Globus pallidus (tissue), 1 donor: ENCODE results near the gene SLC4A7.
A peak's percentile ranks its signal among the peaks of the same experiment; 100 is the strongest.
"Not testable (repeated sequence)": the region's sequence is repeated elsewhere in the genome, so short reads cannot be mapped to it uniquely, and the experiment has no call there.

Source experiments
- DNase-seq: peaks from one replicate; pipeline ENCODE4 v3.0.0-alpha.2; 2015; ENCODE audit warnings: low spot score

The SLC4A7 gene

DNA sequence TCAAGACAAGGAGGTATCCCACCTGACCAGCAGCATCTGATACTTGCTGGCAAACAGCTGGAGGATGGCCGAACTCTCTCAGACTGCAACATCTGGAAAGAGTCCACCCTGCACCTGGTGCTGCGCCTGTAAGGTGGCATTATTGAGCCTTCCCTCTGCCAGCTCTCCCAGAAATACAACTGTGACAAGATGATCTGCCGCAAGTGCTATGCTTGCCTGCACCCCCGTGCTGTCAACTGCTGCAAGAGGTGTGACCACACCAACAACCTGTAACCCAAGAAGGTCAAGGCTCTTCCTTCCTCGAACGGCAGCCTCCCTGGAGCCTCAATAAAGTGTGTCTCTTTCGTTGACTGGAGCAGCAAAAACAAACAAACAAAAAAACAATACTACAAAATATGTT is 2.2 kb upstream of the SLC4A7 start:
- DNase-seq = no peak

DNA sequence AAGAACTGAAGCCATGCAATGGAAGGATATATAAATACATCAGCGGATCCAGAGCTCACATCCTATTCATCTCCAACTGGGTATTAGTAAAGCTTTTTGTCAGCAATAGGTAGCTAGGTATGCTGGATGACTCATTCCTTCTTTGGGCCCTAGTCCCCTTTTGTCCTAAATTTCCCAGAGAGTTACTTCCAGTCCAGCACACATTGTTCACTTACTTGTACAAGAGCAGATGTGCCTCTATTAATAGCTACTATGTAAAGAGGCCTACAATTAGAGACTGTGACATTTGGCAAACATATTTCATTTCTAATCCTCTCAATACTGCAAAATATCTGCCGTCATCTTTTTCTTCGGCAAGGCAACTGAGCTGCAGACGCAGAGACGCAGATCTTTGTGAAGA is 1.7 kb upstream of the SLC4A7 start:
- DNase-seq = no peak

DNA sequence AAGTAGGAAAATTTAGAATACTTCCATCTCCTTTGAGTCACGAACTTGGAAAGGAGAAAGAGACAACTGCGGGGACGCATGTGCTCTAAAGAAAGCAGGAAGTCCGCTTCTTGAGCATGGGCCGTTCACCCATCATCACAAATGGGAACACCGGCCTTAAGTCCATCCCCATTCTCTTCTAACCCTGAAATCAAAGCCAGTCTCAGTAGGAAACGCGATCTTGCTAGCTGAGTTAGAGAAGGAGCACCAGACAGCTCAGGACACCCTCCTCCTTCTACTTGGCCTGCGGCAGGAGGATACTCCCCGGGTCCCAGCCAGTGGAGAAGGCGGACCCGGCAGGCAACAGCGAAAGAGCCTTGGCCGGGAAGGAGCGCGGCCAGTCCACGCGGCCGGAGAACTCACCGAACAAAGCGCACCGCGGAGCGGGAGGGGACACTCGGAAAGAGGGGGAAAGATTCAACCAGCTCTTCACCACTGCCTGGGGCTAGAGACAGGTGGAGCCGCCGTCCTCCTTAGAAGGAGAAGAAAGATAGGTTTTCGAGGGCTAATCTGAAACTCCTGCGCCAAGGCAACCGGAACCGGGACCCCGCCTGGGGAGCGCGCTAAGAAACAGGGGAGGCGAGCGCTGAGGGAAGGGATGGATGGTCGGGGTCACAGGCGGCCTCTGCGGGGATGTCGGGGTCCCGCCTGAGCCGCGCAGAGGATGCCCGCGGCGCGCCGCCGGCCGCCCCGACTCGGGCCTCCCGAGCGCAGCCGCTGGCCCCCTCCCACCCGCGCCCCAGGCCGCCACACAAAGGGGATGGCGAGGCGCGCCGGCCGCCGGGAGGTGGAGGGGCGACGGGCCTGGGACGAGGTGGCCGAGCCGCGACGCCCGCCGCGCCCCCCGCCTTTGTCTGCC is 818 bp downstream of the SLC4A7 start:
- DNase-seq = peak; percentile 54

DNA sequence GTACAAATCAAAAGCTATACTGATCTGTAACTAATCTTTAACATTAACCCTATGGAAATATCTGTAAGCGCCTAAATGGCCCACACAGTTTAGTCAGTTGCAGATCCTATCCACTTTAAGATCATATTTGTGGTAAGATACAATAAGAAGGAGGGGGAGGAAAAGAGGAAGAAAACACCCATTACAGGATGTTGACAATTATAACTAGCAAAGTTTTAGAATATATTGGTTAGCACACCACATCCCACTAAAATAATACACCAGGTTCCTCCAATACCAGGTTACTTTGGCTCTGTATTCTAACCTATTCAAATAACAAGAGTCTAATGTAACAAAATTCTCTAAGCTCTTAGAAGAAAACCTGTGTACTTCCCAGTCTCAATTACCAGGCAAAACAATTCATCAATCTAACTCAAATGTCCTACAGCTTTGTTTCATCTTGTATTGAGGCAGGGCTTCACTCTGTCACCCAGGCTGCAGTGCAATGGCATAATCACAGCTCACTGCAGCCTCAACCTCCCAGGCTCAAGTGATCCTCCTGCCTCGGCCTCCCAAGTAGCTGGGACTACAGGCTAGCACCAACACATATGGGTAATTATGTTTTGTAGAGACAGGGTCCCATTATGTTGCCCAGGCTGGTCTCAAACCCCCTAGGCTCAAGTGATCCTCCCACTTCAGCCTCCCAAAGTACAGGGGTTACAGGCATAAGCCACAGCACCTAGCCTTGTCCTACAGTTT is 4.2 kb downstream of the SLC4A7 start:
- no peak for DNase-seq

DNA sequence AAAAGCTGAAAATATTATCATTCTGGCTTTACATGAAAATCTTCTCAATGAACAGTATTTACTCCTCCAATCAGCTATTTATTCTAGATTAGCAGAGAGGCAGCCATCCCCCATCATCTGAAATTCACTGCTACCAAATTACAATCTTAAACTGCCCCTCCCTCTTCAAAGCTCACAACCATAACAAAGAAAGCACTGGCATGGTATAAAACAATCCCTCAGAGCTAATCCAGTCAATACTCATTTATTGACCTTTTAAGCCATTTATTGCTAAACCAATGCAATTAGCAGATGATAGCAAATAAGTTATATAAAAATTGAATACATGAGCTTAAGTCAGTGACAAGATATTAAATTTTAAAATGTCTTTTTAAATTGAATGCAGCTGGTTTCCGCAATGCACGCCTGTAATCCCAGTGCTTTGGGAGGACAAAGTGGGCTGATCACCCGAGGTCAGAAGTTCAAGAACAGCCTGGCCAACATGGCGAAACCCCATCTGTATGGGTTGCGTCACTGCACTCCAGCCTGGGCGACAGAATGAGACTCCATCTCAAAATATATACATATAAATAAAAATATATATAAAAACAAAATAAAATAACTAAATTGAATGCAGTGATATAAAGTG is 12.1 kb downstream of the SLC4A7 start:
- DNase-seq = no peak

DNA sequence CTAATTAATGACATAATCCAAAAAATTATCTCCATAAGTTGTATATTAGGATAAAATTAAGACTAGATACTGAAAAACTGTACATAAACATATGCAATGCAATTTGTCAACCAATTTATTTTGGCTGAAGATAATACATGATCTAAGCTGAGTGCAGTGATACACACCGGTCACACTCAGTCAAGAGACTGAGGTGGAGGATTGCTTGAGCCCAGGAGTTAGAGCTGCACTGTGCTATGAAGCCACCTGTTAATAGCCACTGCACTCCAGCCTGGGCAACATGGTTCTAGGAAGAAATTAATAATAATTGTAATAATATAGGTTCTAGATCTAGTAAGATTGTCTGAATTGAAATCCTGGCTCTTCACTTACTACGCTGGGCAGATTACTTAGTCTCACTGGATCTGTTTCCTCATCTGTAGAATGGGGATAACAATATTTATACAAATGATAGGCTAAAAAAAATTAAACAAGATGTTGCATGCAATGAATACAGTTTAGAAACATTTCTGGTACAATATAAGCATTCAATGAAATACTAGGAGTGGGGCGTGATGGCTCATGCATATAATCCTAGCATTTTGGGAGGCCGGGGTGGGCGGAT is 15.8 kb downstream of the SLC4A7 start:
- no peak for DNase-seq

DNA sequence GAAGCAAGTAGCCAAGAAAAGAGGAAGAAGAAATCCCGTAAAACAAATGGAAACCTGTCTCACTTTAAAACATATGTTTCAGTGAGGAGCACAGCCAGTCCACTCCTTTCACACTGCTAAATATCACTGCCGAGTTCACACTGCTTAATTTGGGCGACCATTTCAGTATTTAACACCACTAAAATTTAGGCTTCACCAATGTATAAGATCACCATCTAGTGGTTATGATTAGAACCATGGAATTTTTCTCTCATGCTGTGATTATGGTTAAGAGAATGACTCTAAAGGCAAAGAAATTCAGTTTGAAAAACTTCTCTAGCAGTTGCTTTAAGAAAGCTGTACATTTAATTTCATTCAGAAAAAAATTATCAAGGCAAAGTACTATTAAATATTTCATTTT is 16.6 kb downstream of the SLC4A7 start:
- peak; percentile 41 for DNase-seq

DNA sequence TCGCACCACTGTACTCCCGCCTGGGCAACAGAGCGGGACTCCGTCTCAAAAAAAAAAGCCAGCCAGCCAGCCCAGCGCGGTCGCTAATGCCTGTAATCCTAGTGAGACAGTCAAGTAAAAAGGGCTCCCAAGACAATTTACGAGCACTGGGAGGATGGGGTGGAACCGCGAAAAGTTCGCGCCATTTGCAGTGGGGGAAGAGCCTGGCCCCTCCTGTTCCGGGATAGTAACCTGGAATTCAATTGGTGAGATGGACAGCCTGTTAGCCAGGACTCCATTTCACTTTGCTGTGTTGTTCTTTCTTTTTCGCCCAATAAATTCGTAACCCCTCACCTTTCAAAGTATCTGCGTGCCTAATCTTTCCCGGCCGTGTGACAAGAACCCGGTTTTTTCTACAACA is 19.5 kb downstream of the SLC4A7 start:
- DNase-seq = no peak

DNA sequence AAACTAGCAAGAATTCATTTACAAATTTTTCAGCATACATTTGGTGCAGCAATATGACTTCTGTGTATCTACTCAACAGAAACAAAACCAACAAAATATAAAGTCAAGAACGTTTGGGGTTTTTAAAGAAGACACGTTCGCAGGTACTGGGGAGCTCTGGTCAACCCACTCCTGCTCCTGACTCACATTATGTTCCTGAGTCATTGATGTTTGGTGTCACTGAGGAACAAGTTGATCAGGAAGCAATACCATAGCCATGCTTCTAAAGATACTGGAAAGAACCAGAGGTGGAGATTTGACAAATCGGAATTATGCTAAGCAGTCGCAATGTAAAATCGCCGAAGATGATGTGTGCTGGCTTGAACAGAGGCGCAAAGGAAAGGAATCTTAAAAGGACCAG is 22.0 kb downstream of the SLC4A7 start:
- DNase-seq = no peak

DNA sequence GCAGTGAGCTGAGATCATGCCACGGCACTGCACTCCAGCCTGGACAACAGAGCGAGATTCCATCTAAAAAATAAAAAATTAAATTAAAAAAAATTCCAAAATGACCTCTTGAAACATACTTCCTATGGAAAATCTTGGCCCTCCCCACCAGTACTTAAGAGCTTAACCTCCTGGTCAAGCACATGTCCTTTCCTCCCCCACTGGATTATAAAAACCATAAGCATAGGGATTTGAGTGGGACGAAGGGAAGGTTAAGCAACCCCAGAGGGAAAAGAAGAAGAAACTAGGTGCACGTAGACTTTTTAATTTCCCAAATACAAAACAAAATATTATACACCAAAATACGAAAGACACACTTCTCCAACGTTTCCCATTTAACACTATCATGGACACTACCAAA is 25.3 kb downstream of the SLC4A7 start:
- DNase-seq = no peak

DNA sequence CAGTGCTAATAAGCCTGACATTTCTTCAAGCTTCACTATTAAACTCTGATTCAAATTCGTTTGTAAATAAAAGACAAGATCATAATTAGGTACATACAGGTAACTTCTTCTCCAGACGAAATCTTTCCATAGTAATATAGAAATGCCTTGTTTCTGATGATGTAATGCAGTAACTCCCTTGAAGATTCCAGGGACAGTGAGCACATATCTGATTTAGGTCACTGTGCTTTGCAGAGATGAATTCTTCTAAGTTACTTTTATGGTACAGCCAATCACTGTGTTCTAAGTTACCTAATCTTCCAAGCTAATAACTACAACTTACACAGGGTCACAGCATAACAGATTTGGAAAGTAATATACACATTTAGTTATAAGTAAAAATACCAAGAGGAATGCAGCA is 27.6 kb downstream of the SLC4A7 start:
- no peak for DNase-seq

DNA sequence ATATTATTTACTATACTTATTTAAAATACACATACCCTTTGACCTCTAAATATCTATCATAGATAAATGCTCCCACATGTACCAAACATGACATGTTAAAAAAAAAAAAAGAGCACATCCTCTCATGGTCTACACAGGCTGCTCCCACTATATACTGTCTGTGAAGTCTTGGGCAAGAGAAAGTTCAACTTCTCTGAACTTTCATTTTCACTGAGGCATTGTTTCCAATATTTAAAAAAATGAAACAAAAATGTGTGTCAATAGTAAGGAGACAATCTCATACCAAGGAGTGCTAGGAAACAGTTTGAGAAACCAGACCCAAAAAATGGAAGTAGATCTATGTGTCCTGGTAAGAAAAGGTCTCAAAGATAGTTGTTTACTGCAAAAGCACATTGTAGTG is 29.3 kb downstream of the SLC4A7 start:
- no peak for DNase-seq

DNA sequence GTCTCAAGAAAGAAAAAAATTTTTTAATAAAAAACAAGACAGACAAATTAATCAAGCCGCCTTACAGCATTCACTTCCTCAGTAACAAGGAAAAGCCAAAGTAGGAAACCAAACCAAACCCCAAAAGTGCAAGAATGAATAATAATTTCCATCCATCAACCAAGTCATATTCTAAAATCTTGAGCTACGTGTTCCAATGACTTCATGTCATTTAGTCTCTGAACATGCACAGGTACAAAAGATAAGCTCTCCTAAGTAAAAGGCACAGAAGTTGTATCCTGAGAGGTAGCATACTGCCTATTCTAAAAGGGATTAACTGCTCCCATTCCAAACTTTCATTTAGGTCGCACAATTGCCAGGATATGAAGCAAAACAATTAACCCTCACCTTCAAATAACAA is 29.7 kb downstream of the SLC4A7 start:
- DNase-seq = no peak

DNA sequence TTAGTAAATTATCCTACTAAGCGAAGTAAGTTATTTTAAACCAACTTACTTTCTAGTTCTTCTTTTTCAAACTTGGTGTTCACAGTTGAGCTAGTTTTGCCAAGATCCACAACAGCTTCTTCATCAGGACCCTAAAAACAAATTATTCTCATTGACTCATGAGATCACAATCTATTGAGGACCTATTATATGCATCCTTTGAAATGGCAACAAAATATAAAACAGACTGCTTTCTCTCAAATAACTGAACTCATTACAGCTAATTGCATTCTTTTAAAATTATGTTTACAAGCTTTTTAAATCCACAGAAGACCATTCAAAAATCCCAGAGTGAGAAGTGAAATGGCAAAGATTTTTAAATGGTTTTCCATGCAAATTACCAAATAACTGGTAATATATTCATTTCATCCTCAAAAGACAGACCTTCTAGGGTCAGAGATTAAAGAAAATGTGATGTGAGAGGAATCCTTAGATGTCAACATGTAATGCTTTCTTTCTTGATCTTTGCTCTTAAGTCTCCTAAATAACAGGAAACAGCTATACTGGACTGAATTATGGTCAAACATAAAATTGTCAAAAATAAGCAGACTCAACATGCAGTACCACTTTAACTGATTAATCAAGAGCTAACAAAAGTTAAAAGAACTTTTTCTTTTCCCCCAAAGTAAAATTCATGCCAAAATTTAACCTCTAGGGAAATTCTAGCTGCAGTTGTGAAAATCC is 31.7 kb downstream of the SLC4A7 start:
- DNase-seq = no peak

DNA sequence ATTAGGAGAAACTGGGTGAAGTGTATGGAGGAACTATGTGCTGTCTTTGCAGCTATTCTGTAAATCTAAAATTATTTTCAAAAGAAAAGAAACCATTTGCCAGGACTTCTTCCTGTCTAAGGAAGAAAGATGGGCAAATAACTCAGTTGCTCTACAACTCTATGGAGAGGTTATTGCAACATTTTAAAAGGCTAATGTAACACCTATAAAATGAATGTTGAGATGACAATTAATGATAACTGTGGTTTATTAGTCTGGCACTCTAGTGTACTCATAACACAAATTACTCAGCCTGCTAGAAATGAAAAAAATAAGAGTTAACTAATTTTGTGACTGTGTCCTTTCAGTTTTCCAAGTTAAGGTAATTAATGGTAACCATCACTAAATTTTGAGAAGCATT is 32.3 kb downstream of the SLC4A7 start:
- no peak for DNase-seq

DNA sequence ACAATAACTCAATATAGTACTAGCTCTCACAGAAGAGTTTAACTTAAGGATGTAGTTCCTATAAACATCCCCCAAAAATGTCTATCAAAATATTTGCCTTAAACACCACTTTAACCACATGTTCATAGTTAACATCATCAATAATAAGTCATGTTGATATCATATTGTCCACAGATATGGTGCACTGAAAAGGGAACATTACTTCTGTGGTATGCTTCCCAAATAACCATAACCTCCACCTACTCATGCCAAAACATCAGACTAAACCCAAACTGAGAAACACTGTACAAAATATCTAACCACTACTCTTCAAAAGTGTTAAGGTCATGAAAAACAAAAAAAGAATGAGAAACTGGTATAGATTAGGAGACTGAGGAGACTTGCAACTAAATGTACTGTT is 32.9 kb downstream of the SLC4A7 start:
- DNase-seq = no peak

DNA sequence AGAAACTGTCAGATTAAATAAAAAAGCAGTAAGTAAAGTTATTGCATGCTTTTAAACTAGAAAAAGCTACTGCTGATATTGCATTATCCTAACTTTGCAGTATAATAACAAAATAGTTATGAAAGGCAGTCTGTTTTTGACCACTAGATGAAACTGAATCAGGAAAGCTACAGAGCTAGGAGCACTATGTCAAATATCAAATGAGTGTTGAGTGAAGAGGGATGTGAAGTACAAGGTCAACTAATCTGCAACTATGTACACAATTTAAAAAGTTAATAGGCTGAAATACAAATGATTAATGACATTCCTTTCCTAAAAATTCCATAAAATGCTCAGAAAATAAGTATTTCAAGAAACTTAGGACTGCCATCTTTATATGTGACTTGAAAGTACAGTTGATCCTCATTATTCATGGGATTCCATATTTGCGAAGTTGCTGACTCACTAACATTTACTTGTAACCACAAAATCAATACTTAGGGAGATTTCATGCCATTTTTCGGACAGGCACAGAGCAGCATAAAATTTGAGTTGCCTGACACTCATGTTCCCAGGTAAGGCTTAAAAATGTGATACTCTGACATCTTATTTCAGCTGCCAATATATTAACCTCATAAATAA is 34.5 kb downstream of the SLC4A7 start:
- no peak for DNase-seq

DNA sequence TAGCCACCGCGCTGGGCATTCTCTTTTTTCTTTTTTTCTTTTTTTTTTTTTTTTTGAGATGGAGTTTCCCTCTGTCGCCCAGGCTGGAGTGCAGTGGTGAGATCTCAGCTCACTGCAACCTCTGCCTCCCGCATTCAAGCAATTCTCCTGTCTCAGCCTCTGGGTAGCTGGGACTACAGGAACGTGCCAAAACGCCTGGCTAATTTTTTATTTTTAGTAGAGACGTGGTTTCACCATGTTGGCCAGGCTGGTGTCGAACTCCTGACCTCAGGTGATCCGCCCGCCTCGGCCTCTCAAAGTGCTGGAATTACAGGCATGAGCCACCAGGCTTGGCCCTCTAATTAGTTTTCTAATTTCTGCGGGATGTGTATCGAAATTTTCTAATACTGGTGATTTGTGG is 41.2 kb downstream of the SLC4A7 start:
- not testable (repeated sequence) for DNase-seq

DNA sequence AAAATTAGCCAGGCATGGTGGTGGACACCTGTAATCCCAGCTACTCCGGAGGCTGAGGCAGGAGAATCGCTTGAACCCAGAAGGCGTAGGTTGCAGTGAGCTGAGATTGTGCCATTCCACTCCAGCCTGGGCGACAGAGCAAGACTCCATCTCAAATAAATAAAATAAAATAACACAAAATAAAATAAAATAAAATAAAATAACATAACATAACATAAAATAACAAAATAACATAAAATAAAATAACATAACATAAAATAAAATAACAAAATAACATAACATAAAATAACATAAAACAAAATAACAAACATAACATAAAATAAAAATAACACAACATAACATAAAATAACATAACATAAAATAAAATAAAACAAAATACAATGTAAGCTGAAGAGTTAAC is 45.8 kb downstream of the SLC4A7 start:
- DNase-seq = not testable (repeated sequence)

DNA sequence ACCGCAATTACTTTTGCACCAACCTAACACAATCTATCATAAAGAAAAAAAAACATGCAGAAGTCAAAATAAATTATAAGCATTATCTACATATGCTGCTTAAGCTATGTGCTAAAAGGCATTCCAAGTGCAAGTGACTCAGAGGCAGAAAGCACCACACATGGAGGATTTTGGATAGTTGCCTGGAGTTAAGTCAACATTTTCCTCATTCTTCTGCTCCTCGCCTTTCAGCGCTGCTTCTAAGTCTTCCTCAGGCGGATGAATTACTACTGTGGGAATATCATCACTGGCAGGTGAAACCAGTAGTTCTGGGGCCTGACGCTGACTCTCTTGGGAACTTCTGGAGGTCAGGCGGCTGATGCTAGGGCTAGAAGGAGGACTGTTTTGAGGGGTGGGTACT is 53.1 kb downstream of the SLC4A7 start:
- DNase-seq = no peak

DNA sequence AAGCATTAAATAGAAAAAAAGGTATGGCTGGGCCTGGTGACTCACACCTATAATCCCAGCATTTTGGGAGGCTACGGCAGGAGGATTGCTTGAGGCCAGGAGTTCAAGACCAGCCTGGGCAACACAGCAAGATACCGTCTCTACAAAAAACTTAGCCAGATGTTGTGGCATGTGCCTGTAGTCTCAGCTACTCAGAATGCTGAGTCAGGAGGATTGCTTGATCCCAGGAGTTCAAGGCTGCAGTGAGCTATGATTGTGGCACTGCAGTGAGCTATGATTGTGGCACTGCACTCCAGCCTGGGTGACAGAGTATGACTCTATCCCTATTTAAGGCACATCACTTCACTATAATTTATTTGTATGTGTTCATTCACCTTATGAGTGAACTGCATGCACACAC is 54.3 kb downstream of the SLC4A7 start:
- no peak for DNase-seq

DNA sequence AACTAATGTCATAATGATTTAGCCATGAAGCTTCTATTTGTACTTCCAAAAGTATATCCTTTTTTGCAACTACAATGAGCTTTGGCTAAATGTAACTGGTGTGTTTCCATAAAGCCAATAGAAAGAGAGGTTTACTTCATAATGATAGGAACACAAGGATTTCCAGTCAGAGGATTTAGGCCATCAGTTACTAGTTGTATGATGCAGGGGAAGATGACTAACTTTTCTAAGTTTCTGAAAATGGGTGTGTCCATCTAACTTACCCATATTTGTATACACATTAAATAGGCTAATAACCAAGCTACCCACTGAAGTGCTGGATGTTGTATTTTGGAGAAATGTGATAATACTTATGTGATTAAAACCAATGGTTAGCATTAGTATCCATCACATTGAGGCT is 55.7 kb downstream of the SLC4A7 start:
- no peak for DNase-seq
